Cortex of kidney (tissue), 1 donor: Measurements from ENCODE around the gene ZNF532.

ENCODE experiments used
- DNase-seq: peaks from one replicate; lab custom pipeline; 2025; lab: John Stamatoyannopoulos, UW

Gene ZNF532

DNA sequence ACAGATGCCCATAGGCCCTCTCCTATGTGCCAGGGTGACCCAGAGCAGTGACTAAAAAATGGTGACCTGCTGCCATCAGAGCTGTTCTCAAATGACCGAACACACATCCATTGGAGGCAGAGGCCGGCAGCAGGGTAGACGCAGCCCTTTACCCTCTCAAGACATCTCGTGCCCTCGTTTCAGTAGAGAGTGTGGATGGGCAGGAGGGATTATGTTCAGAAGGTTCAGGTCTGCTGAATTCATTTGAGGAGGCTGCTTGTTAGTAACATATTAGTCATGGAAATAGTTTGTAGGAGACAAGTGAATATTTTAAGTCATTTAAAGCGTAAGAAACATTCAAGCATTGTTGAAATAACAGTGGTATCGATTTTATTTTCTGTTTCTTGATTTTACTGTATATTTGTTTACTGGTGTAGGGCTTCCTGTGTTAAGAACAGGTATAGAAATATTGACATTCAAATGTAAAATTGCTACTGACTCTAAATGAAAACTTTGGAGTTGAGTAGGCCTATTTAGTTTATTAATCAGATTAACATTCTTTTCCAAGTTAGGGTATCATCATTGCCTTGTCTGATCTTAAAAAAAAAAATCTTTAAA lies 82.6 kb downstream of the ZNF532 start:
- no peak for DNase-seq

- no peak for DNase-seq
Observed at GRCh38 chr18:58949031-58949430, 84.4 kb downstream of the ZNF532 start.

- DNase-seq, result no peak
Observed at GRCh38 chr18:58951986-58952702, 87.5 kb downstream of the ZNF532 start.

- no peak for DNase-seq
Observed at GRCh38 chr18:58952858-58953257, 88.2 kb downstream of the ZNF532 start.

GRCh38 chr18:58953627-58954026 lies 89.0 kb downstream of the ZNF532 start:
- no peak for DNase-seq

DNA sequence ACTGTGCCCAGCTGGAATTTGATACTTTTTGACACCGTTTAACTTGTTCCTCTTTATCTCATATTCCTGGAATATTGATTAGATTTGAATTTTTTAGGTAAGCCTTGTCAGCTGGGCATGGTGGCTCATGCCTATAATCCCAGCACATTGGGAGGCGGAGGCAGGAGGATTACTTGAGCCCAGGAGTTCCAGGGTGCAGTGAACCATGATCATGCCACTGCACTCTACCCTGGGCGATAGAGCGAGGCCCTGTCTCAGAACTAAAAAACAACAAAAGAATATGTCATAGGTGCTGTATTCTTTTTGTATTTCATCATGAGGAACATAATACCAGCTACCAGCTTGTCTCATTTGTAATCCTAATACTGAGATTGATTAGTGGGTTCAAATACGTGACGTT lies 90.3 kb downstream of the ZNF532 start:
- no peak for DNase-seq

DNA sequence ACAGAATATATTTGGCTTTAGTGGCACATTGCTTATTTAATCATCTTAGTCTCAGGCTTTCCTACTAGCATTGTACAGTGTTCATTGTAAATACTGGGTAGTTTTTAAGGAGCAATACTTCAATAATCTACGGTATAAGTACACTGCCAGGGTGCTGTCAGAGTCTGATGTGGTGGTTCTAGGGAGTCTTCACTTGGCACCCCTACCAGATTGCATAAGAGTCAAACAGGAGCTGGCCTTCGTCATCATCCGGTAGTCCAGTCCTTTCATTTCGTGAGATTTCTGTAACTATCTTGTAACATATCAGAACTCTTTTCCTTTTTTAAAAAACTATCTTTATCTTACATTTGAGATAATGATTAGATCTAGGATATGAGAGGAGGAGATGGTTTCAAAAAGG lies 91.1 kb downstream of the ZNF532 start:
- DNase-seq, result no peak

DNA sequence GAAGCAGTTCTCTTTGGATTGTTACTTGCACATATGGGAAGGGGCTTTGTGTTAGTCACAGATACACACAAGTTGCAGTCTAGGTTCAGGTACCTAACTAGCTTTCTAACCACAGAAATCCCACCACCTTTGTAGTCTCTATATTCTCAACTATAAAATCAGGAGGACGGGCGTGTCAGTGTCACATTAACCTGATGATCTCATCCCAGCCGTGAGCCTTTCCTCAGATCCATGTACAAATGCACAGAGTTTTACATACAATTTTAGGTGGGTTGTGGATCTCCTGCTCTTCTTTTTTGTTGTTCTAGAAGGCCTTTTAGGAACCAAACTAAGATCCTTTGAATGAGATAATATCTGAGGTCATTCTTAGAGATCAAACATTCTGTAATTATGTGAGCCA lies 94.0 kb downstream of the ZNF532 start:
- no peak for DNase-seq

DNA sequence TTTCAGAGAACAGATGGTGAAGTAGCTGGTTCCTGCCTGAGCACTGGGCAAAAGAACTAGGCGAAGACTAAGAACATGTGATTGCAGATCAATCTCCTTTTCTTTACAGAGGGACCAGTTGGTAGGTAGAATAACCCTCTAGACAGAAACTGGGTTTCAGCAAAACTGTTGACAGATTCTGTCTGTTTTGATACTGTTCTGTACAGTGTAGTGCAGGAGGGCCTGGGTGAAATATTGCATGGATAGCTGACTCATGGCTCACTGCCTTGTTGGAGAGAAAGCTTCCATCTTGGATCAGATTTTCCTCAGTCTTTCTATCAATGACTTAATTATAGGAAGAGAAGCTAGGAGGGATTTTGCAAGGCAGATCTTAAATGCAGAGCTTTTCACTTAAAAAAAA lies 95.8 kb downstream of the ZNF532 start:
- no peak for DNase-seq

DNA sequence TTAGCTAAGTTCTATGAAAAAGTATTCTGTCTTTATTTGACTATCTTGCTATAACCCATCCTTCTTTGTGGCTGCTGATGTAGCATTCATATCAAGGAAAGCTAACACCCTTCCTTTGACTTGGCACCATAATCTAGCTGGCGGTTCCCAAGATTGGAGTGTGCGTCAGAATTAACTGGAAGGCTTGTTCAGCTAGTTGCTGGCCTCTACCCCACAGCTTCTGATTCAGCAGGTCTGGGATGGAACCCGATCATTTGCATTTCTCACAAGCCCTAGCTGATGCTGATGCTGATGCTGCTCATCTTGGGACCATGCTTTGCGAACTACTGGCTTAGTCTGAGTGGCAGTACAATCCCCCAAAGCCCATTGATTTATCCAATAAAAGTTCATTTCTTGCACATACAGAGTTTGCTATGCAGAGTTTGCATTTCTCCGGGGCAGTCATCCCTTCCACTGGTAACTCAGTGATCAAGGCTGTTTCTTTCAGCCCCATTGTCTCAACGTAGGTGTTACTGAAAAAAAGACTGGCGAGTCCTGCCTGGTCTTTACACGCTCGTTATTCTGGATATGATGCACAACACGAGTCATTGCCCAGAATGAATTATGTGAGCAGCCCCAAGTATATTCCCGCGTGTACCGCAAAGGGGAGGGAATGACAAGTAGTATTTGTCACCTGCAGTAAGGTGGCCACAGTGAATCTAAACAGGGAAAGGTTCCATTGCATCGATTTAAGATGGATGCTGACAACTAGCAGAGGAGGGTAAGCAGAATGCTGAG lies 96.5 kb downstream of the ZNF532 start:
- DNase-seq, result no peak

GRCh38 chr18:58962336-58962735 lies 97.7 kb downstream of the ZNF532 start:
- no peak for DNase-seq

DNA sequence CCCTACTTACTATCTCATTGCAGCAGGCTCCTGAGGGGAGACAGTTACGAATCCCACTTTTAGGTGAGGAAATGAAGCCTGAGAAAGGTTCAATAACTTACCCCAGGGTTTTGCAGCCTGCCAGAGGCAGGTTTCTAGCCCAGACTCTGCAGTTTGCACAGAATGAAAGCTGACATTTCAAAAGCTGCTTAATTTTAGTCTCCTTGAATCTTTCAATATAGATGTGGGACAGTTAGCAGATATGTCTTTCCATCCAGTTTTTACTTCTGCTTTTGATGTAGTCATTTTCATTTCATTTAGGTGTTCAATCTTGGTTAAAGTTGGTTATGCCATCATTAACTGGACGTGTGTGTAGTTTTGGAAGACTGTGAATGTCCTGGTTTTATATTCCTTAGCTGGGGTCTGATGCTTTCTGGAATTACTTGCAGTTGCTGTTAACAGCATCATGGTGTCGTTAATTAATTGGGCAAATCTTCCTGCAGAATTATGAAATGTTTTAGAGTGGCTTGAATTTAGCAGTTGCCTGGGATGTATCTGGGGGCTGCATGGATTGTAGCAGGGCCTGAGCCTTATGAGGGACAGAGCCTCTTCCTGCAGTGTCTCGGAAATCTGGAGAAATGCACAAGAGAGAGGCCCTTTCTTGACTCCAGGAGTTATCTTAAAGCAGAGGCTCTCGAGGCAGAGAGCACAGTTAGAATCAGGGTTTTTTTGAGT lies 100.8 kb downstream of the ZNF532 start:
- DNase-seq, result no peak

- DNase-seq, result no peak
Observed at GRCh38 chr18:58966005-58966677, 101.5 kb downstream of the ZNF532 start.

GRCh38 chr18:58966704-58967103 lies 102.0 kb downstream of the ZNF532 start:
- no peak for DNase-seq

- DNase-seq, result no peak
Observed at GRCh38 chr18:58967751-58968254, 103.1 kb downstream of the ZNF532 start.

- DNase-seq, result no peak
Observed at GRCh38 chr18:58970943-58971790, 106.5 kb downstream of the ZNF532 start.

GRCh38 chr18:58975296-58975695 lies 110.6 kb downstream of the ZNF532 start:
- DNase-seq, result no peak

DNA sequence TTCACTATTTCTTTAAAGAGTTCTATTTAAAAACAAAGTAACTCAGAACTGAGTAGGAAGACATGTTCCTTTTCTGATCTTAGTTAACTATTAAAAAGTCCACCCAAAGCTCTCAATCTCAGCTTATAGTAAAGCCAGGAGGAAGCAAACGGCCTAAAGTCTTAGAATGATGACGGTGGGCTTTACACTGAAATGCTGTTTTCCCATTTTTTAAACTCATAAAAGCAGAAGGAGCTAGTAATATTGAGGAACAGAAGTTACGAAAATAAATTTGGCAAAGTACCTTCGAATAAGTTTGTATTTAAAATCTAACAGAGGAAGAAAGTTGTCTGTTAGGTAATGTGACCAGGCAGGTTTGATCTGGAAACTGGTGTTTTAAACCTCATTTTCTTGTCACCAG lies 111.1 kb downstream of the ZNF532 start:
- DNase-seq, result no peak

GRCh38 chr18:58977223-58977622 lies 112.5 kb downstream of the ZNF532 start:
- no peak for DNase-seq

GRCh38 chr18:58977801-58978200 lies 113.1 kb downstream of the ZNF532 start:
- no peak for DNase-seq

DNA sequence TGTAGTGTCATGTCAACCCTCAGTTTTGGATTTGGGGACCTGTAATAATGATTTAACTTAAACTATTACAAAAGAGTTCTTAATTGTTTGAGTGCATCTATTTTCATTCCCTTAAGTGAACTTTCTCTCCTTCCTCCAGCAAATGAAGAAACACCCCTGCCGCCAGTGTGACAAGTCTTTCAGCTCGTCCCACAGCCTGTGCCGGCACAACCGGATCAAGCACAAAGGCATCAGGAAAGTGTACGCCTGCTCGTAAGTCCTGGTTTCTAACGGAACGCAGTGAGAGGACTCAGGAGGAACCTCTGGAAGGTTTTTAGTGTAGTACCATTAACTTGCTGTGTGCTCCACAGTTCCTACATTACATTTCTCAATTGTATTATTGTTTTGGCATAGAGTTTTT lies 114.2 kb downstream of the ZNF532 start:
- DNase-seq, result no peak
